Measurements from ENCODE around the gene LRMDA.
"Not testable (repeated sequence)": the region's sequence is repeated elsewhere in the genome, so short reads cannot be mapped to it uniquely, and the experiment has no call there.

Gene LRMDA

GRCh38 chr10:76138906-76139305 is 707.5 kb downstream of the LRMDA start:
- no peak for DNase-seq (ENCODE audit: low read depth in 2 of 2, low spot score in 1 of 2)

- DNase-seq (ENCODE audit: low read depth in 2 of 2, low spot score in 1 of 2), result no peak
These were observed 708.0 kb downstream of the LRMDA start for GRCh38 chr10:76139431-76139830.

DNA sequence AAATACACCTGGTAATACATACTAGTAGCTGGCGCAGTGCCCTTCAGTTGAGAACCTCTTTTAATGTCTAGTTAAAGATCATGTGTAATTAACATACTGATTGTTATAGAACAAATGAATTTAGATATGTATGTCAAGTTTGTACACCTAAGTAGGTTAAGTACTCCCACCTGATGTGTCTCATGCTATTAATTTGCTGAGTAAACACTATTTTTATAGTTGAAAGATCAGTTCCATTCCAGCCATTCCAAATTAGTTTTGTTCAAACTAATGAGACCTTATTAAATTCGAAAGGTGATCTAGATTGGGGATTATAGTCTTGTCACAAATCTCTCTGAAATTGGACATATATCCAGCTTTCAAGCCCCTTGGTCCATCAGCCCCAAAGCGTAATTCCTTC is 710.0 kb downstream of the LRMDA start:
- no peak for DNase-seq (ENCODE audit: low read depth in 2 of 2, low spot score in 1 of 2)

- not testable (repeated sequence) for DNase-seq (ENCODE audit: low read depth in 2 of 2, low spot score in 1 of 2)
These were observed 716.8 kb downstream of the LRMDA start for GRCh38 chr10:76148217-76148616.

- DNase-seq (ENCODE audit: low read depth in 2 of 2, low spot score in 1 of 2), result no peak
These were observed 717.8 kb downstream of the LRMDA start for GRCh38 chr10:76149182-76149581.

GRCh38 chr10:76149602-76150138 is 718.2 kb downstream of the LRMDA start:
- no peak for DNase-seq (ENCODE audit: low read depth in 2 of 2, low spot score in 1 of 2)

- no peak for DNase-seq (ENCODE audit: low read depth in 2 of 2, low spot score in 1 of 2)
These were observed 718.9 kb downstream of the LRMDA start for GRCh38 chr10:76150139-76150875.

DNA sequence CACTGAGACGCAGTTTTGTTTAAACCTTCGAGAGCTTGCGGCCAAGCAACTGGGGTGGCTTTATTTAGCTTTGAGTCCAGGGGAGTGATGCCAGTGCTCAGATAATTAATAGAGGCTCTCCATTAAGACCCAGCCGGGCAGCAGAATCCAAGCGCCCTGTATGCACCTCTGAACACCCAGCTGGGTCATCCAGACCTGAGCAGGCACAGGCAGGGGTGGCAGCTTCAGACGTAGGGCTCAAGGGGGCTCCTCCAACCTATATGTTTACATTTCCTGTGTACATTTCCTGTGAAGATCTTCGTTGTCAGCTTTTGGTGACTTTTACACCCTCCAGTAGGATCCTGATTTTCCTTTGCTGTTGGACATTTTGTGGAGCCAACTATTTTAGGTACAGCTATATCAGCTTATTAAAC is 719.5 kb downstream of the LRMDA start:
- DNase-seq (ENCODE audit: low read depth in 2 of 2, low spot score in 1 of 2), result no peak

- no peak for DNase-seq (ENCODE audit: low read depth in 2 of 2, low spot score in 1 of 2)
These were observed 720.8 kb downstream of the LRMDA start for GRCh38 chr10:76152186-76152585.

DNA sequence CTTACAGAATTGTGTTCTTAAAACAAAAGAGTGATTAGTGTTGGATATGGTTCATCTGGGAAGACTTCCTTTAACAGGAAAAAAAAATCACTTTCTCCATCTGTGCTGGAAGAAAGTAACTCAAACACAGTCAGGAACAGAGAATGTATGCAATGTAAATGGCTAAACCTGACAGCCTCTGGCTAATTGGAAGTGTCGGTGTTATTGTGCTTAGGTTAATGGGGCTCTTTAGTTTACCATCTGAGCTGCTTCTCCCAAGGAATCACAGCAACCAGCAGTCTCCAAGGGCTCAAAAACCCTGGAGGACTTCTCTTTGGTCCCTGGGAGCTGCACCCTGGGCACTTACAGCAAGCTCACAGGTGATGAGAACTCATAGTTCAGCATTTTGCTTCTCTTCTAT is 724.5 kb downstream of the LRMDA start:
- DNase-seq (ENCODE audit: low read depth in 2 of 2, low spot score in 1 of 2), result no peak

DNA sequence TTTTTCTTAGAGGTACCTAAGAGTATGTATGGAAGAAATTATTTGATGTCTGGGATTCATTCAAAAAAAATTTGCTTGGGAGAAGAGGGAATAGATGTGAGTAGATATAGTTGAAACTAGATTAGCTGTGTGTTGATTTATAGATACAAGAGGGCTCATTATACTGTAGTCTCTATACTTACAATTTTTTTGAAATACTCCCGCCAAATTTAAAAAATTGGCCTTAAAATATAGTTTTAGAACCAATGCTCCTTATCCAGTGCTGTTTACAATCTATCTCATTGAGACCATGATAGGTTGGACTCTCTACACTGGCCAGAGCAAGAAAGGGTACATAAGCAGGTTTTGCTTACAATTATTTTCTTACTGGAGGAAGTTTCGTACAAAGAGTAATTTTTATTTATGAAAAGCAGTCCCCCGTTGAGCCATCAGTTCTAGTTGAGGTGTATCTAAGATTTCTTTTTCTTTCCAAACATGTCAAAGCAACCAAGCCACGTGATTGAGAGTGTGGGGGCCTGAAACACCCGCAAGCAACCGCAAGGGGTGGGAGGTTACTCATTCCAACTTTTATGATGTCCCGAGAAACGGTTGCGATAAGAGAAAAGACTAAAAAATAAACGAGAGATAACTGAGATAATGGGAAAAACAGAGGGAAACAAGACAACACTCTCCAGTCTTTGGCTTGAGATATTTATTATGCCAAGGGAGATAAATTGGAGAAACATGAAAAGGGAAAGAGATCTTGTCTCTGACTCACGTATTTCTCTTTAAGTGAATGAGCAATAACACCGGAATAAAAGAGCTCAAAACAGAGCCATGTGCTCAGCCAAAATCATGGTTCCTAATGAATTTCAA is 729.2 kb downstream of the LRMDA start:
- no peak for DNase-seq (ENCODE audit: low read depth in 2 of 2, low spot score in 1 of 2)

- no peak for DNase-seq (ENCODE audit: low read depth in 2 of 2, low spot score in 1 of 2)
These were observed 729.8 kb downstream of the LRMDA start for GRCh38 chr10:76161301-76161582.

DNA sequence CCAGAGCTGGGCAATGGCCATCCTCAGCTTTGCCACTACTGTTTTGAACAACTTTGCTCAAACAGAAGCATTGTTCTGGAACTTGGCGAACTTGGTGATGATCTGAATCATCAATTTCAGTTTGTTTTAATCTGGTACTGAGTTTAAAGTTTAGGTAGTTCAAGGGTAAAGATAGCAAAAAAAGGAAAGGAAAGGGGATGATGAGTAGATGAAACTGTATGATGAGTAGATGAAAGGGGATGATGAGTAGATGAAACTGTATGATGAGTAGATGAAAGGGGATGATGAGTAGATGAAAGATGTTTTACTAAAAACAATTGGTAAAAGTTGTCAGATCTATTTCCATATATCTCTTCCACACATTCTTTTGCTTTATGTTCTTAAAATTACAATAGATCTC is 737.0 kb downstream of the LRMDA start:
- DNase-seq (ENCODE audit: low read depth in 2 of 2, low spot score in 1 of 2), result no peak

DNA sequence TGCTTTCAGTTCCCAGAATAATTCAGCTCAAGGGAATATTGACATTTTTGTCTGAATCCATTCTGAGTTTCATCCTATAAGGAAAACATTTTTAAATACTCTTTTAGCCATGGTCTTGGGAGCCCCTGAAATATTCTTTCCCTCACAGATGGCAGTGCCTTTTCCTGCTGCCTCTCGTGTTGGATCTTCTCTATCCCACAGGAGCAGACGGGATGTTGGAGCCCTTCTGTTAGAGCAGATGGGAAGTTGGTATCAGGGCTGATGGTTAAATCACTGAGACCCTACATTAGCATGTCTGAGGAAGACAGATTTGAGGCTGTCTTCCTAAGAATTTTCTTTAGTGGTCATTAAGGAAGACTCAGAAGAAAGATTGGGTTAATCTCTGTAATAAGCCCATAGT is 737.8 kb downstream of the LRMDA start:
- DNase-seq (ENCODE audit: low read depth in 2 of 2, low spot score in 1 of 2), result no peak

GRCh38 chr10:76172020-76172419 is 740.6 kb downstream of the LRMDA start:
- DNase-seq (ENCODE audit: low read depth in 2 of 2, low spot score in 1 of 2), result no peak

GRCh38 chr10:76175533-76176165 is 744.2 kb downstream of the LRMDA start:
- no peak for DNase-seq (ENCODE audit: low read depth in 2 of 2, low spot score in 1 of 2)

- no peak for DNase-seq (ENCODE audit: low read depth in 2 of 2, low spot score in 1 of 2)
These were observed 744.7 kb downstream of the LRMDA start for GRCh38 chr10:76176166-76176550.

- DNase-seq (ENCODE audit: low read depth in 2 of 2, low spot score in 1 of 2), result no peak
These were observed 746.5 kb downstream of the LRMDA start for GRCh38 chr10:76177936-76178335.

DNA sequence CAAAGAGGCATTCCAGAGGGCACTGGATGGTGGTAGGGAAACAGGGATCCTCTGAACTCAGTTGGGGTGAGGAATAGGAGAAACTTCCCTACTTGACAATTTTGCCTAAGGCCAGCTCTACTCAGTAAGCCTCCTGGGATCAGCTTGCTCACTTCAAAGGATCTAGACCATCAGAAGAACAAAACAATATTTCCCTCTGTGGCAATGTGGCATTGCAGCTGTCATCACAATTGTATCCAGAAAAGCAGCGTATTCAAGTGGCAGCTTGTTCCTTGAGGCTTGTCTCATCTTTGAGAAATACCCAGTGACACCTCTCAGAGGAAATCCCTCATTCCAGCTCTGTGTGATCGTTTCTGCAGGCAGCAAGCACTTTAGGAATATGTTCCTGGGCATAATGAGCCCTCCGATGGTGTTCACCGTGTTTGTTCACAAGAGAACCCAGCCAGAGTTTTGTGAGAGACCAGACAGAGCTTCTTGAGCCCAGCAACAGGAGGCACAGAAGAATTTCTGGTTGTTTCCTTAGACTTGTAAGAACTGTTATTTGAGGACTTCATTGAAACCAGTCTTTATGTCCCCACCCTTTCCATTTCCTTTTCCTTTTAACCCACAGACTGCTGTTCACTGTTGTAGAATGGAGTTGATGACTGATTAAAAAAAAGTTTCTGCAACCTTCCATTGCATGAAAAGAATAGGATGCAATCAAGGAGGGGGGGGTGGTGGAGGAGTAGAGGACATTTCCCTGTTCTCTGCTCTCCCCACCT is 747.3 kb downstream of the LRMDA start:
- no peak for DNase-seq (ENCODE audit: low read depth in 2 of 2, low spot score in 1 of 2)

- no peak for DNase-seq (ENCODE audit: low read depth in 2 of 2, low spot score in 1 of 2)
These were observed 748.4 kb downstream of the LRMDA start for GRCh38 chr10:76179806-76180205.

DNA sequence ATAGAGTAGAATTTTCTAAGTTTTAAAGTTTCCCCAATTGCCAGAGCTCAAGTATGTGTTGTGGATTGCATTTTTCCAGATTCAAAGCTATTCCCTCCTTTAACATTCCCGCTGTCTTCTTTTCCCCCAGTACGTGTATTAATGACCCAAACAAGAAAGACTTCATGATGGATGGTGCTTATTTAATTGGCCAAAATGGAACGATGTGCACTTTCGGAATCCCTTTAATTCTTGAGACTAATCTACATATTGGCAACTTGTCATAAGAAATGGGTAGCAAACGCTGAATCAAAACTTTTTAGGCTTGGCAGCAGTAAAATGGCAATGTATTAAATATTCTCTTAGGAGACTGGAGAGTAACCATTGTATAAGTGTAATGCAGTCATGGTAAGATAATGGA is 753.2 kb downstream of the LRMDA start:
- no peak for DNase-seq (ENCODE audit: low read depth in 2 of 2, low spot score in 1 of 2)

Data from stimulated activated CD8-positive, alpha-beta memory T cell treated with anti-CD3 and anti-CD28 coated beads, Interleukin-4, amount 100 ng/mL, for 1 hour (primary cell).